Neural cell (in vitro differentiated cells): ENCODE measurements around the gene CLIP3. TPM values are rescaled to one million over a fixed set of nuclear protein-coding genes. Genes with fewer than 3 reads are reported as not detected.

Experiments
- H2AFZ ChIP-seq: fragments of 200-600, 300-800 bp; sonication (generic), shearing (Covaris generic); 2 replicates; pipeline ENCODE4 v1.6.0; 2014; ENCODE audit warnings: low read depth, mild to moderate bottlenecking, antibody characterized with exemption, low read length, moderate library complexity
- H3F3A ChIP-seq: fragments of 200-600 bp; shearing (Covaris generic); 2 replicates; pipeline ENCODE4 v1.6.1; 2016; ENCODE audit warnings: mild to moderate bottlenecking, moderate library complexity, mixed read lengths, antibody characterized with exemption, low read length; ENCODE audit not compliant: insufficient read depth, poor library complexity, severe bottlenecking
- H3K27ac ChIP-seq: fragments of 200-600, 300-800 bp; sonication (generic), shearing (Covaris generic); 2 replicates; pipeline ENCODE4 v1.5.1; 2014; ENCODE audit warnings: mild to moderate bottlenecking, low read length, moderate library complexity
- H3K27me3 ChIP-seq: fragments of 300-800, 200-600 bp; sonication (generic), shearing (Covaris generic); 2 replicates; pipeline ENCODE4 v1.6.0; 2014; ENCODE audit warnings: mild to moderate bottlenecking, low read depth, low read length, moderate library complexity; ENCODE audit not compliant: insufficient read depth
- H3K36me3 ChIP-seq: fragments of 300-800, 200-600 bp; sonication (generic), shearing (Covaris generic); 2 replicates; pipeline ENCODE4 v1.5.1; 2014; ENCODE audit warnings: mild to moderate bottlenecking, antibody characterized with exemption, low read length, moderate library complexity; ENCODE audit not compliant: insufficient read depth
- H3K4me2 ChIP-seq: fragments of 300-800, 200-600 bp; sonication (generic), shearing (Covaris generic); 2 replicates; pipeline ENCODE4 v1.6.0; 2014; ENCODE audit warnings: mild to moderate bottlenecking, low read length
- H3K4me3 ChIP-seq: fragments of 300-800, 200-600 bp; sonication (generic), shearing (Covaris generic); 2 replicates; pipeline ENCODE4 v1.5.1; 2014; ENCODE audit warnings: mild to moderate bottlenecking, low read length, moderate library complexity
- H3K79me2 ChIP-seq: fragments of 200-600 bp; shearing (Covaris generic); replicated peaks from 2 replicates; pipeline ENCODE4 v1.6.0; 2014; ENCODE audit warnings: mild to moderate bottlenecking, low read length, moderate library complexity; ENCODE audit not compliant: insufficient read depth
- H3K9ac ChIP-seq: fragments of 300-800, 200-600 bp; sonication (generic), shearing (Covaris generic); 2 replicates; pipeline ENCODE4 v1.6.1; 2016; ENCODE audit warnings: mild to moderate bottlenecking, low read length, mixed read lengths
- H3K9me2 ChIP-seq: fragments of 200-600 bp; shearing (Covaris generic); 2 replicates; pipeline ENCODE4 v1.6.1; 2016; ENCODE audit warnings: mild to moderate bottlenecking, low read length, mixed read lengths; ENCODE audit not compliant: insufficient read depth
- H3K9me3 ChIP-seq: fragments of 200-600, 300-800 bp; sonication (generic), shearing (Covaris generic); 2 replicates; pipeline ENCODE4 v1.6.1; 2016; ENCODE audit warnings: mild to moderate bottlenecking, mixed run types, low read length, moderate library complexity, mixed read lengths
- H4K20me1 ChIP-seq: fragments of 200-600 bp; shearing (Covaris generic); 2 replicates; pipeline ENCODE4 v1.6.1; 2016; ENCODE audit warnings: mild to moderate bottlenecking, mixed run types; ENCODE audit not compliant: insufficient read depth
- EP300 ChIP-seq: fragments of 450-650 bp; conservative IDR thresholded peaks from 2 replicates; pipeline ENCODE4 v1.6.1; 2014; ENCODE audit warnings: antibody characterized with exemption, mild to moderate bottlenecking, moderate library complexity; ENCODE audit not compliant: poor library complexity, severe bottlenecking
- EZH2 ChIP-seq: fragments of 200-600, 300-800 bp; shearing (Covaris generic), sonication (generic); IDR thresholded peaks from 2 replicates; pipeline ENCODE4 v1.6.1; 2014; ENCODE audit warnings: antibody characterized with exemption, low read length, borderline replicate concordance, mild to moderate bottlenecking; ENCODE audit not compliant: insufficient read depth, poor library complexity, severe bottlenecking
- MXI1 ChIP-seq: fragments of 450-650 bp; conservative IDR thresholded peaks from 2 replicates; pipeline ENCODE4 v1.6.1; 2014; ENCODE audit warnings: antibody characterized with exemption, mild to moderate bottlenecking; ENCODE audit not compliant: poor library complexity, severe bottlenecking
- POLR2AphosphoS5 ChIP-seq: IDR thresholded peaks from 2 replicates; pipeline ENCODE4 v1.6.1; 2012
- RAD21 ChIP-seq: fragments of 450-650 bp; conservative IDR thresholded peaks from 2 replicates; pipeline ENCODE4 v1.6.1; 2014; ENCODE audit warnings: antibody characterized with exemption, mild to moderate bottlenecking, moderate library complexity
- SMC3 ChIP-seq: fragments of 450-650 bp; conservative IDR thresholded peaks from 2 replicates; pipeline ENCODE4 v1.6.1; 2014; ENCODE audit warnings: antibody characterized with exemption, mild to moderate bottlenecking, moderate library complexity; ENCODE audit not compliant: poor library complexity
- TAF1 ChIP-seq: IDR thresholded peaks from 2 replicates; pipeline ENCODE4 v1.6.1; 2012; ENCODE audit warnings: low read depth
- polyA plus RNA-seq: library from polyadenylated mRNA; depleted of rRNA; stranded (reverse); fragments of >200 nt; gene quantifications from 2 replicates; pipeline ENCODE4 v1.2.3, GENCODE V29; 2014
- TF ChIP-seq, protein P1 (sequence below): fragments of 450-650 bp; IDR thresholded peaks from 2 replicates; pipeline ENCODE4 v1.5.1; 2014; ENCODE audit warnings: antibody characterized with exemption, mild to moderate bottlenecking, moderate library complexity; ENCODE audit not compliant: poor library complexity, severe bottlenecking
- TF ChIP-seq, protein P2 (sequence below): IDR thresholded peaks from 2 replicates; pipeline ENCODE4 v1.6.1; 2012; ENCODE audit warnings: borderline replicate concordance

Gene CLIP3
- polyA plus RNA-seq, 1 donor from 2014 or later, result 5.6 TPM

DNA sequence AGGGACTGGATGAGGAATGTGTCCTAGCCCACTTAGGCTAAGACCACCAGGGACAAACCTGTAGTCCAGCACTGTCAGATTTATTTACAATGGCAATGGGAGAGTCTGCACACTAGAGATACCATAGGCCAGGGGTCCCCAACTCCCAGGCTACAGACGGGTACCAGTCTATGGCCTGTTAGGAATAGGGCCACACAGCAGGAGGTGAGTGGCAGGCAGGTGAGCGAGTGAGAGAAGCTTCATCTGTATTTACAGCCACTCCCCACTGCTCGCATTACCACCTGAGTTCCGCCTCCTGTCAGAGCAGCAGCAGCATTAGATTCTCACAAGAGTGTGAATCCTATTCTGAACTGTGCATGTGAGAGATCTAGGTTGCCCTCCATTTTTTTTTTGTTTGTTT is 19.0 kb upstream of the CLIP3 start:
- TF ChIP-seq, protein P1, sequence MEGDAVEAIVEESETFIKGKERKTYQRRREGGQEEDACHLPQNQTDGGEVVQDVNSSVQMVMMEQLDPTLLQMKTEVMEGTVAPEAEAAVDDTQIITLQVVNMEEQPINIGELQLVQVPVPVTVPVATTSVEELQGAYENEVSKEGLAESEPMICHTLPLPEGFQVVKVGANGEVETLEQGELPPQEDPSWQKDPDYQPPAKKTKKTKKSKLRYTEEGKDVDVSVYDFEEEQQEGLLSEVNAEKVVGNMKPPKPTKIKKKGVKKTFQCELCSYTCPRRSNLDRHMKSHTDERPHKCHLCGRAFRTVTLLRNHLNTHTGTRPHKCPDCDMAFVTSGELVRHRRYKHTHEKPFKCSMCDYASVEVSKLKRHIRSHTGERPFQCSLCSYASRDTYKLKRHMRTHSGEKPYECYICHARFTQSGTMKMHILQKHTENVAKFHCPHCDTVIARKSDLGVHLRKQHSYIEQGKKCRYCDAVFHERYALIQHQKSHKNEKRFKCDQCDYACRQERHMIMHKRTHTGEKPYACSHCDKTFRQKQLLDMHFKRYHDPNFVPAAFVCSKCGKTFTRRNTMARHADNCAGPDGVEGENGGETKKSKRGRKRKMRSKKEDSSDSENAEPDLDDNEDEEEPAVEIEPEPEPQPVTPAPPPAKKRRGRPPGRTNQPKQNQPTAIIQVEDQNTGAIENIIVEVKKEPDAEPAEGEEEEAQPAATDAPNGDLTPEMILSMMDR, result no peak
- TF ChIP-seq EZH2 (no peak), POLR2AphosphoS5 (no peak), TAF1 (no peak), EP300 (no peak), SMC3 (no peak), RAD21 (no peak), MXI1 (no peak)
- TF ChIP-seq, protein P2, sequence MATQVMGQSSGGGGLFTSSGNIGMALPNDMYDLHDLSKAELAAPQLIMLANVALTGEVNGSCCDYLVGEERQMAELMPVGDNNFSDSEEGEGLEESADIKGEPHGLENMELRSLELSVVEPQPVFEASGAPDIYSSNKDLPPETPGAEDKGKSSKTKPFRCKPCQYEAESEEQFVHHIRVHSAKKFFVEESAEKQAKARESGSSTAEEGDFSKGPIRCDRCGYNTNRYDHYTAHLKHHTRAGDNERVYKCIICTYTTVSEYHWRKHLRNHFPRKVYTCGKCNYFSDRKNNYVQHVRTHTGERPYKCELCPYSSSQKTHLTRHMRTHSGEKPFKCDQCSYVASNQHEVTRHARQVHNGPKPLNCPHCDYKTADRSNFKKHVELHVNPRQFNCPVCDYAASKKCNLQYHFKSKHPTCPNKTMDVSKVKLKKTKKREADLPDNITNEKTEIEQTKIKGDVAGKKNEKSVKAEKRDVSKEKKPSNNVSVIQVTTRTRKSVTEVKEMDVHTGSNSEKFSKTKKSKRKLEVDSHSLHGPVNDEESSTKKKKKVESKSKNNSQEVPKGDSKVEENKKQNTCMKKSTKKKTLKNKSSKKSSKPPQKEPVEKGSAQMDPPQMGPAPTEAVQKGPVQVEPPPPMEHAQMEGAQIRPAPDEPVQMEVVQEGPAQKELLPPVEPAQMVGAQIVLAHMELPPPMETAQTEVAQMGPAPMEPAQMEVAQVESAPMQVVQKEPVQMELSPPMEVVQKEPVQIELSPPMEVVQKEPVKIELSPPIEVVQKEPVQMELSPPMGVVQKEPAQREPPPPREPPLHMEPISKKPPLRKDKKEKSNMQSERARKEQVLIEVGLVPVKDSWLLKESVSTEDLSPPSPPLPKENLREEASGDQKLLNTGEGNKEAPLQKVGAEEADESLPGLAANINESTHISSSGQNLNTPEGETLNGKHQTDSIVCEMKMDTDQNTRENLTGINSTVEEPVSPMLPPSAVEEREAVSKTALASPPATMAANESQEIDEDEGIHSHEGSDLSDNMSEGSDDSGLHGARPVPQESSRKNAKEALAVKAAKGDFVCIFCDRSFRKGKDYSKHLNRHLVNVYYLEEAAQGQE, result no peak
- no peak overlapping the region for H3K4me3 ChIP-seq
- no peaks in the 10 kb centered on the region for H4K20me1 ChIP-seq
- H3K9me2 ChIP-seq, result no peaks in the 10 kb centered on the region
- H3K27me3 ChIP-seq, result no peaks in the 10 kb centered on the region
- peaks cover 3% of the 10 kb centered on the region for H3K79me2 ChIP-seq
- H2AFZ ChIP-seq, result no peak overlapping the region
- H3K4me2 ChIP-seq, result no peak overlapping the region
- H3K27ac ChIP-seq, result no peak overlapping the region
- H3K9ac ChIP-seq, result no peak overlapping the region
- no peaks in the 10 kb centered on the region for H3K36me3 ChIP-seq
- H3K9me3 ChIP-seq, result no peaks in the 10 kb centered on the region
- H3F3A ChIP-seq, result no peaks in the 10 kb centered on the region

DNA sequence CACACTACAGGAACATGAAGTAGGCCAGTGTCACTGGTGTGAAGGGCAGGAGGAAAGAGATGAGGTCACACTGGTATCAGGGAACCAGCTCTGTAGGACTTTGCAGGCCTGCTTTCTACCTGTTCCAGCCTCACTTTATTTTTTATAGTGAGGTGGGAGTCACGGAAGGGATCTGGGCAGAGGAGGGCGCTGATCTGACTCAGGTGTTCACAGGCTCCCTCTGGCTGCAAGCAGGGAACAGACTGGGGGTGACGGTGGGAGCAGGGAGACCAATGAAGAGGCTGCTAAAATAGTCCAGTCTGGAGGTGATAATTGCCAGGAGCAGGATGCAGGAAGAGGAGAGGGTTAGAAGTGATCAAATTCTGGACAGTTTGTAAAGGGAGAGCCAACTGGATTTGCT is 18.6 kb upstream of the CLIP3 start:
- H3K4me3 ChIP-seq, result no peak overlapping the region
- H3K27me3 ChIP-seq, result no peaks in the 10 kb centered on the region
- H3K79me2 ChIP-seq, result peaks cover 3% of the 10 kb centered on the region
- H3K9ac ChIP-seq, result no peak overlapping the region
- no peaks in the 10 kb centered on the region for H3F3A ChIP-seq
- no peaks in the 10 kb centered on the region for H3K9me3 ChIP-seq
- no peaks in the 10 kb centered on the region for H3K36me3 ChIP-seq
- H3K9me2 ChIP-seq, result no peaks in the 10 kb centered on the region
- no peak overlapping the region for H2AFZ ChIP-seq
- no peak overlapping the region for H3K4me2 ChIP-seq
- H3K27ac ChIP-seq, result no peak overlapping the region
- no peaks in the 10 kb centered on the region for H4K20me1 ChIP-seq
- TF ChIP-seq RAD21, result peak; percentile 24
- TF ChIP-seq MXI1, result no peak
- TF ChIP-seq POLR2AphosphoS5, result no peak
- peak; percentile 51 for TF ChIP-seq SMC3
- TF ChIP-seq, protein P1, result peak; percentile 53
- TF ChIP-seq, protein P2, result no peak
- no peak for TF ChIP-seq TAF1
